GM12872 (cell line): Measurements from ENCODE around the gene MSANTD2.

Experiments
- CTCF ChIP-seq: IDR thresholded peaks from 3 replicates; pipeline ENCODE4 v1.5.1; 2011; ENCODE audit warnings: low read depth, mild to moderate bottlenecking, low read length, moderate library complexity; ENCODE audit not compliant: insufficient read depth

The MSANTD2 gene

GRCh38 chr11:124791626-124792341, 8.4 kb downstream of the MSANTD2 start:
- no peak for TF ChIP-seq CTCF

- no peak for TF ChIP-seq CTCF
Measured at GRCh38 chr11:124788521-124788920, 11.7 kb downstream of the MSANTD2 start.

- no peak for TF ChIP-seq CTCF
Measured at GRCh38 chr11:124784051-124784450, 16.2 kb downstream of the MSANTD2 start.

- no peak for TF ChIP-seq CTCF
Measured at GRCh38 chr11:124783002-124783401, 17.2 kb downstream of the MSANTD2 start.

- no peak for TF ChIP-seq CTCF
Measured at GRCh38 chr11:124779568-124779967, 20.6 kb downstream of the MSANTD2 start.

GRCh38 chr11:124778281-124778680, 21.9 kb downstream of the MSANTD2 start:
- TF ChIP-seq CTCF = no peak

GRCh38 chr11:124776865-124777645, 23.2 kb downstream of the MSANTD2 start:
- TF ChIP-seq CTCF = no peak
